Stimulated activated memory B cell treated with anti-CD40 and anti-IgM and Interleukin-4, amounts not matched to agents 10 μg/mL and 1 μg/mL and 100 μg/mL, for 72 hours (primary cell): ENCODE measurements around the gene ADRM1.

Experiments used
- ATAC-seq: fragments of 150-1000 bp; cut with Tn5 transposase; 2 replicates; pipeline ENCODE4 v1.10.0; 2021
- H3K27ac Mint-ChIP-seq: one replicate; pipeline ENCODE4 v1.8.0; 2022; ENCODE audit warnings: mild to moderate bottlenecking, mixed read lengths
- H3K27me3 Mint-ChIP-seq: one replicate; pipeline ENCODE4 v1.8.0; 2022; ENCODE audit warnings: mixed read lengths
- H3K36me3 Mint-ChIP-seq: one replicate; pipeline ENCODE4 v1.8.0; 2022; ENCODE audit warnings: mixed read lengths
- H3K4me1 Mint-ChIP-seq: one replicate; pipeline ENCODE4 v1.8.0; 2022; ENCODE audit warnings: mixed read lengths
- H3K4me3 Mint-ChIP-seq: one replicate; pipeline ENCODE4 v1.8.0; 2022; ENCODE audit warnings: mild to moderate bottlenecking, moderate library complexity, mixed read lengths
- H3K9me3 Mint-ChIP-seq: one replicate; pipeline ENCODE4 v1.8.0; 2022; ENCODE audit warnings: mixed read lengths

ADRM1 gene

DNA sequence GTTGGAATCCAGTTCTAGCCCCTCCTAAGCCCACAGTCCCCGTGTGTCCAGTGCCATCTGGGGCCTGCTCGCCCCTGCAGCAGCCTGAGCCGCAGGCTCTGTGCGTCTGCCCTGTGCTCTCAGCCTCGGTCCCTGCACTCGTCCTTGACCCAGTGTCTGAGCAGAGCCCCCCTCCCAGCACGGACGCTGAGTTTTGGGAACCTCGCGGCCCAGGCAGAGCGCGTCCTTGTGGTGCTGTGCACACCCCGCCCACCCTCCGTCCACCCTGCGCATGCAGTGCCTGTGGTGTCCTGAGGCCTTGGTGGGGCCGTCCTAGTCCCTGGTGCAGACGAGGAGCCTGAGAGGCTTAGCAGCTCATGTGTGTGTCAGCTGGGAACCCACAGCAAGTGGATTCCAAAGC is 32.9 kb upstream of the ADRM1 start:
- H3K4me1 Mint-ChIP-seq: peaks cover 13% of the 10 kb centered on the region
- no peak overlapping the region for H3K4me3 Mint-ChIP-seq
- no peaks in the 10 kb centered on the region for H3K27me3 Mint-ChIP-seq
- H3K27ac Mint-ChIP-seq: no peak overlapping the region
- no peaks in the 10 kb centered on the region for H3K9me3 Mint-ChIP-seq
- no peak for ATAC-seq
- peaks cover 75% of the 10 kb centered on the region for H3K36me3 Mint-ChIP-seq

DNA sequence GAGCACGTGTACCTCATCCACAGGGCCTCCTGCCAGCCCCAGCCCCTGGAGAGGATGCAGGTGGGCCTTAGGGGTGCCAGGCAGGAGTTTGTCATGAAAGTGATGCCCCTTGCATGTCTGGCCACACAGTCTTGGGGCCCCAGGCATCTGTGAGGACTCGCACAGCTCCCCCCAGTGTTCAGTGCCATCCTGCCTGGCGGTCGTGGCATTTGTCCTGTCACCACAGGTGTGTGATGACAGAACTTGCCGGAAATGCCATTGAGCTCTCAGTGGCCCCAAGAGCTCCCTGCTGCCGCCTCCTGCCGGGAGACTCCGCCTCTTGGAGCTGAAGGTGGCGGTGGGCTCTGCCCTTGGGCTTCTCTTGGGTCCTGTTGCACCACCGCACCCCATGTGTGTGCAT is 30.6 kb upstream of the ADRM1 start:
- ATAC-seq: no peak
- Mint-ChIP-seq H3K36me3 (peaks cover 57% of the 10 kb centered on the region), H3K4me1 (peaks cover 20% of the 10 kb centered on the region), H3K27ac (no peak overlapping the region), H3K9me3 (no peaks in the 10 kb centered on the region), H3K4me3 (no peak overlapping the region), H3K27me3 (no peaks in the 10 kb centered on the region)

DNA sequence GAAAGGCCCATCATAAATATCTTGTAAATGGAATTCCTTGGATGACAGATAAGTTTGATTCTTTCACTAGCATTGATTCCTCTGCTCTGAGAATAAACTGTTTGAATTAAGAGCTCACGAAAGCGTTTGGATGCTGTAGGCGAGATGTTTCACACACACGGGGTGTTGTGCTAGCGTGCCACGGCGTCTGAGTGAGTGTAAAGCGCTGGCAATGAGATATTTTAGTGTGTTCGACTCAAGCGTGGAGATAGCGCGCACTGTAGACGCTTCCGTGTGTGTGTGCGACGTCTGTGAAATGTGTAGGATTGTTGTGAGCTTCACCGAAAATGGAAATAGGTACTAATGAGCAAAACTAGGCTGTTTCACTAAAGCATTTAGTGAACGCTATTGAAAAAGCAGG is 29.4 kb upstream of the ADRM1 start:
- no peaks in the 10 kb centered on the region for H3K9me3 Mint-ChIP-seq
- H3K27ac Mint-ChIP-seq: no peak overlapping the region
- no peak overlapping the region for H3K4me3 Mint-ChIP-seq
- H3K36me3 Mint-ChIP-seq: peaks cover 67% of the 10 kb centered on the region
- no peak for ATAC-seq
- H3K27me3 Mint-ChIP-seq: no peaks in the 10 kb centered on the region
- peaks cover 20% of the 10 kb centered on the region for H3K4me1 Mint-ChIP-seq

DNA sequence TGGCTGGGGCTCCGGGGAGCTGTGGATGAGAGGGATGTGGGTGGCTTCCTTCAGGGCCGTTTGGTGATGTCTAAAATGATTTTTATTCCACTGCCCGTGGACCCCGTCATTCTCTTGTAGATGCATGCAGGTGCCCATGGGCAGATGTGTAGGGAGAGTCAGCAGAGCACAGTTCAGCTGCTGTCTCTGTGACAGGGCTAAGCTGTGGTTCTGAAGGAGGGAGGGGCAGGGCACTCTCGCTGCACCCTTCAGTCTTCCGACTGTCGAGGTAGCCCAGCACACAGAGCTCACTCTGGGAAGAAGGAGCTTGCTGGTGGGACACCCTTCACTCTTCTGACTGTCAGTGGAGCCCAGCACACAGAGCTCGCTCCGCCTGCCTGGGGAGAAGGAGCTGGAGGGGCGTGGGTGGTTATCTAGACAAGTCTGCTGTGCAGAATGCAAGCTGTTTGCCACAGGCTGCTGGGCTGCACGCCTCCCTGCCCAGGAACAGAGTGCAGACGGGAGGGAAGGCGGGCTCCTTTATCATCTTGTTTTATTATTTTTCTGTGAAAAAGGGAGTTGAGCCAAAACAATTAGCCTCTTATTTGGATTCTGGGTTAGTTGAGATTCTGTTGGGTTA is 28.4 kb upstream of the ADRM1 start:
- H3K36me3 Mint-ChIP-seq: peaks cover 70% of the 10 kb centered on the region
- peak; percentile 82 for ATAC-seq
- H3K27ac Mint-ChIP-seq: peak overlapping the region; percentile 54
- no peaks in the 10 kb centered on the region for H3K27me3 Mint-ChIP-seq
- no peaks in the 10 kb centered on the region for H3K9me3 Mint-ChIP-seq
- peaks cover 20% of the 10 kb centered on the region for H3K4me1 Mint-ChIP-seq
- peak overlapping the region; percentile 39 for H3K4me3 Mint-ChIP-seq

DNA sequence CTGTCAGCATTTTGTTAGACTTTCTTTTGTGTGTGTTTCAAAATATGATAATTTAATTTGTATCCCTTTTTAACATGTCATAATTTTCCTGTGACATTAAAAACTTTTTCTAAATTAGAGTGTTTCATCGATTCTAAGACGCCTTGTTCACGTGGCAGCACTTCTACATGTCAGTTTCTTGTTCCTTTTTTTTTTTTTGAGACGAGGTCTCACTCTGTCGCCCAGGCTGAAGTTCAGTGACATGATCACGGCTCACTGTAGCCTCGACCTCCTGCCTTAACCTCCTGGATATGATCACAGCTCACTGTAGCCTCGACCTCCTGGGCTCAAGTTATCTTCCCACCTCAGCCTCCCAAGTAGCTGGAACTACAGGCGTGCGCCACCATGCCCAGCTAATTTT is 27.6 kb upstream of the ADRM1 start:
- H3K27me3 Mint-ChIP-seq: no peaks in the 10 kb centered on the region
- no peak overlapping the region for H3K4me3 Mint-ChIP-seq
- peak overlapping the region; percentile 54 for H3K27ac Mint-ChIP-seq
- peaks cover 73% of the 10 kb centered on the region for H3K36me3 Mint-ChIP-seq
- peaks cover 20% of the 10 kb centered on the region for H3K4me1 Mint-ChIP-seq
- H3K9me3 Mint-ChIP-seq: no peaks in the 10 kb centered on the region
- peak; percentile 43 for ATAC-seq

DNA sequence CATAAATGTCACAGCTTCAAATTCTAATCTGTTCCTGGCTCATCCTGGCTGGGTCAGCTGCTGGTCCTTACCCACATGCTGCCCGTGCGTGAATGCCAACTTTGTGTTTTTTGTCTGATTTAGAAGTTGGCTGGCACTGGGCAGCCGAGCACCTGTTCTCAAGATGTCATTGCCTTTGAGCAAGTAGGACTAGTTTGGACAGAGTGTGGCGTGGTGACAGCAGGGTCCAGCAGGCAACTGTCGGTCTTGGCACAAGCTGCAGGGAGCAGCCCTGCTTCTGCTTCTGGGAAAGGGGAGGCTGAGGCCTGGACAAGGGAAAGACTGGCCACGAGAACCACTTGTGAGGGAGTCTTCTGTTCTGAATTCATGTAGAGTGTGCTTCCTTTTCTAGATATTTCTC is 26.4 kb upstream of the ADRM1 start:
- H3K27me3 Mint-ChIP-seq: no peaks in the 10 kb centered on the region
- H3K27ac Mint-ChIP-seq: no peak overlapping the region
- no peak for ATAC-seq
- peaks cover 75% of the 10 kb centered on the region for H3K36me3 Mint-ChIP-seq
- peaks cover 20% of the 10 kb centered on the region for H3K4me1 Mint-ChIP-seq
- H3K4me3 Mint-ChIP-seq: no peak overlapping the region
- H3K9me3 Mint-ChIP-seq: no peaks in the 10 kb centered on the region

DNA sequence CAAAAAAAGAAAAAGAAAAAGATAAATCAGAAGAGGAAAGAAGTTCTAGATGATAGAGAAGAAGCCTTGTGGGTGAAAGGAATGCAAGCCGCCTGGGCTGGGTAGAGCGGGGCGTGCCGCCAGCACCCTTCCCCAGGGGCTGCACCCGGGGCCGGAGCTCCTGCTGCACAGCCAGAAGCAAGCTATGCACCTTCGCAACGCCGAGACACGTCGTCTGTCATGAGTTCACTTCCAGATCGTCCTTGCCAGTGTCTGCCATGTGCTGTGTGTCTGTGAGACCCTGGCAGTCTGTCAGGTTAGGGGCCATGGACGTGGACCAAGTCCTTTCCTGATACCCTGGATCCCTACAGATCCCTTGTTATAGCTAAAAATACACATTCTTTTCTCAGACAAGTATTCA is 25.5 kb upstream of the ADRM1 start:
- H3K4me3 Mint-ChIP-seq: no peak overlapping the region
- H3K9me3 Mint-ChIP-seq: no peaks in the 10 kb centered on the region
- no peaks in the 10 kb centered on the region for H3K27me3 Mint-ChIP-seq
- no peak overlapping the region for H3K27ac Mint-ChIP-seq
- H3K4me1 Mint-ChIP-seq: peaks cover 20% of the 10 kb centered on the region
- no peak for ATAC-seq
- H3K36me3 Mint-ChIP-seq: peaks cover 75% of the 10 kb centered on the region

DNA sequence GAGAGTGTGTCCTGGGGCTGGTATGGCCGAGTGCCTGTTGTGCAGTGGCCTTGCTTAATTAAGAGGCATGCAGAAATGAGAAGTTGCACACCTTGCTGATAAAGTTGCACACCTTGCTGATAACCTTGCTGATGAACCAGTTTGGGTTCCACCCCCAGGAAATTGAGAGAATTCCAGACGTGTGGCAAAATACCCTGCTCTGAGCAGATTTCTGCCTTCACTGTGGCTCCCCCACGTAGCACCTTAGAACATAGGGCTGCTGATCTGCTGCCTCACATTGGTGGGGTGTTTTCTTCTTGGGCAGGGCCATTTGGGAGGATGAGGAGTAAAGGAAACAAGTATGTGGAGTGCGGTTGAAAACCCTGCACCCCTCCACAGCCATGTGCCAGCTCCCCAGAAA is 22.5 kb upstream of the ADRM1 start:
- Mint-ChIP-seq H3K27me3 (no peaks in the 10 kb centered on the region), H3K27ac (no peak overlapping the region), H3K9me3 (no peaks in the 10 kb centered on the region), H3K4me3 (no peak overlapping the region), H3K36me3 (peaks cover 71% of the 10 kb centered on the region), H3K4me1 (peaks cover 4% of the 10 kb centered on the region)
- no peak for ATAC-seq

DNA sequence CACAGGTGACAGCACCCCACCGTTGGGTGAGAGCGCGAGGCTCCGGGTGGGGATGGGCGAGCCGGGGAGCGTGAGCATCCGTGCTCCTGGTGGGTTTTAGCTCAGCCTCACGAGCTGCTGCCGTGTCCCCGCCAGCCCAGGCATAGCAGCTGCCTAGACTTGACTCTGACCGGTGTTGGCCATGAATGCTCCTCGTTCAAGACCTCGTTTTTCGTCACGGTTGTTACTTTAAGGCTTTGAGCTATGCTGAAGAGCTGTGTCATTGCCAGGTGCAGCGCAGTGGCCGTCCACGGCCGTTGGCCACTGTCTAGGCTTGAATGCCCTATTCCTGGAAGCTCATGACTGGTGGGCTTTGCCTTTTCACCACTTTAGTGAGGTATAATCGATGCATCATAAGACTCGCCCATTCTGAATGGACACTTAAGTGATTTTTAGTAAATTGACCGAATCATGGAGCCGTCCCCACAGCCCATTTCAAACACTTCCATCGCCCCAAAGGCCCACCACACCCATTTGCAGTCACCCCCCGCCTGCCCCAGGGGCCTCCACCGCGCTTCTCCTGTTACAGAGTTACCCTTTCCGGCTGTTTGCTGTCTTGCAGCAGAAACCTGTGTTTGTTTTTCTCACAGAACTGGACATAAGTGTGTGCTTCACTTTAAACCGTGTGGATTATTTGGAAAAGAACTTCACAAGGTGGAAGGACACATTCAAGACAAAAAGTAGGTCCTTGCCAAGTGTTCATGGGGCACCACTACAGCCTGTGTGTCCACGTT is 21.4 kb upstream of the ADRM1 start:
- Mint-ChIP-seq H3K4me1 (no peaks in the 10 kb centered on the region), H3K9me3 (no peaks in the 10 kb centered on the region), H3K27me3 (no peaks in the 10 kb centered on the region), H3K27ac (no peak overlapping the region), H3K4me3 (no peak overlapping the region), H3K36me3 (peaks cover 72% of the 10 kb centered on the region)
- no peak for ATAC-seq

DNA sequence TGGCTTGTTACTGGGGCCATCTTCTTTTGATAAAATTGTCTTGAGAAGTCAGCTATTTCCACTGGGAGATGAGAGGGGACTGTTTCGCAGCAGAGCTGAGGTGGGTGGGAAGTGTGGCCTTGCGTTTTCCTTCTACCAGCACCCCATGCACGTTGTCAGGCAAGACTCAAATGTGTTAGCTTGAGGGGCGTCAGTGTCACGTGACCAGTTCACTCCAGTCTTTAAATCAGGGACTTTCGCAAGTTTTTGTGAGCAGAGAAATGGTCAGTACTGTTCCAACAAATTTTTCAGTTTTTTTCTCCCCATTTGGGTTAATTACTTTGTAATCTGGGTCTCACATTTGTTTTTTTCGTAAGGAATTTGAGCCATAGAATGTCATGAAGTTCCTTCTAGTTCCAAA is 20.7 kb upstream of the ADRM1 start:
- no peak overlapping the region for H3K4me3 Mint-ChIP-seq
- no peak overlapping the region for H3K27ac Mint-ChIP-seq
- no peak for ATAC-seq
- no peaks in the 10 kb centered on the region for H3K4me1 Mint-ChIP-seq
- H3K27me3 Mint-ChIP-seq: no peaks in the 10 kb centered on the region
- H3K9me3 Mint-ChIP-seq: no peaks in the 10 kb centered on the region
- peaks cover 75% of the 10 kb centered on the region for H3K36me3 Mint-ChIP-seq

DNA sequence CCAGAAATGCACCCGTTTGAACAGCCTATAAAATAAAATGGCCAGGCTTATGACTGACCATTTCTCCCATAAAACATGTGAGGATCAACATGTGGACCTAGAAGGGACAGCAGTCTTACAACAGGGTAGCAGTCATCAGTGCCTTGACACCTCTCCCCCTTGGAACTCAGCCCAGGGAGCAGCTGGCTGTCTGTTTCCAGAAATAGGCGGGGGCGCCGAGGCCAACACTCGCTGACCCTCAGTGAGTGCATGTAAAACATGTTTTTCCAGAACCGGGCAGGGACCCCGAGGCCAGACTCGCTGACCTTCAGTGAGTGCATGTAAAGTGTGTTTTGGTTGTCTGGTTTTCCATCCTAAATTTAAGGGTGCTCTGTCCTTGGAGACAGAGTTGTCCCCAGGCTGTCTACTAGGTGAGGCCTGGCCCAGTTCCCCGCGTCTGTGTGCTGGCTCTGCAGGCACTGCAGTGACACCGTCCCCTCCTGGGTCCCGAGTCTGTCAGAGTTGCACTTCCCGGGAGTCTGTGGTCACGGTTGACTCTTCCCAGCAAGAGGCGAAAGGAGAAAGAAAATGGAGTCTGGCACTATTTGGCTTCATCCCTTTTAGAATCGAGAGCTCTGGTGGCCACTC is 19.8 kb upstream of the ADRM1 start:
- no peaks in the 10 kb centered on the region for H3K27me3 Mint-ChIP-seq
- peaks cover 66% of the 10 kb centered on the region for H3K36me3 Mint-ChIP-seq
- no peaks in the 10 kb centered on the region for H3K9me3 Mint-ChIP-seq
- ATAC-seq: no peak
- H3K27ac Mint-ChIP-seq: no peak overlapping the region
- H3K4me3 Mint-ChIP-seq: no peak overlapping the region
- no peaks in the 10 kb centered on the region for H3K4me1 Mint-ChIP-seq

DNA sequence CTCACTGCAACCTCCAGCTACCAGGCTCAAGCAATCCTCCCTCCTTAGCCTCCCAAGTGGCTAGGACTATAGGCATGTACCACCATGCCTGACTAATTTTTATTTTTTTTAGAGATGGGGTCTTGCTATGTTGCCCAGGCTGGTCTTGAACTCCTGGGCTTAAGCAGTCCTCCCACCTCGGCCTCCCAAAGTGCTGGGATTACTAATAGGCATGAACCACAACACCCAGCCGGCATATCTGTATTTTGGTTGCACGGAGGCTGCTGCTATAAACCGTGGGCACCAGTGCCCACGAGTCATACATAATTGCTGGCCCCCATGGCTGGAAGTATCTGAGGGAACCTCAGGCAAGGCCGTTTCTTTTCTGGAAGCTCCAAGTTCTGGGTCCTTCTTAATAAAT is 18.3 kb upstream of the ADRM1 start:
- H3K4me1 Mint-ChIP-seq: no peaks in the 10 kb centered on the region
- H3K9me3 Mint-ChIP-seq: no peaks in the 10 kb centered on the region
- H3K27ac Mint-ChIP-seq: no peak overlapping the region
- no peak for ATAC-seq
- peaks cover 62% of the 10 kb centered on the region for H3K36me3 Mint-ChIP-seq
- H3K27me3 Mint-ChIP-seq: no peaks in the 10 kb centered on the region
- no peak overlapping the region for H3K4me3 Mint-ChIP-seq

DNA sequence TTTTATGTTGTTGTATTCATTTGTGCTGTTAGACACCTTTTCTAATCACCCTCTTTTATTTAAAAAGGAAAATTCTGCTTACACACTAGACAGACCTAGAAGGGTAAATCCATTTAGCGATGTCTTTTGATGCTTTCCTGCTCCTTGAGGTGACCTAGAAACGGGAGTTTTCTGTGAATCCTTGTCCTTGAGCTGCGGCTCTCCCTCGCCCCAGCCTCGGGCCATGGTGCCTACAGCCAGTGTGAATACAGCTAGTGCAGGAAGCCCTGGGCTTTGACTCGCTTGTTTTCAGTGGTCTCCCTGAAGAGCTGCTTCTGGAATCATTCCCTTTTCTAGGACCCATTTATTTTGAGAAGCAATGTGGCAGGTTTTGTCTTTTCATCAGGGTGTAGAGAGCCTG is 17.6 kb upstream of the ADRM1 start:
- Mint-ChIP-seq H3K27ac (no peak overlapping the region), H3K9me3 (no peaks in the 10 kb centered on the region), H3K36me3 (peaks cover 55% of the 10 kb centered on the region), H3K4me1 (no peaks in the 10 kb centered on the region), H3K4me3 (no peak overlapping the region), H3K27me3 (no peaks in the 10 kb centered on the region)
- ATAC-seq: no peak

DNA sequence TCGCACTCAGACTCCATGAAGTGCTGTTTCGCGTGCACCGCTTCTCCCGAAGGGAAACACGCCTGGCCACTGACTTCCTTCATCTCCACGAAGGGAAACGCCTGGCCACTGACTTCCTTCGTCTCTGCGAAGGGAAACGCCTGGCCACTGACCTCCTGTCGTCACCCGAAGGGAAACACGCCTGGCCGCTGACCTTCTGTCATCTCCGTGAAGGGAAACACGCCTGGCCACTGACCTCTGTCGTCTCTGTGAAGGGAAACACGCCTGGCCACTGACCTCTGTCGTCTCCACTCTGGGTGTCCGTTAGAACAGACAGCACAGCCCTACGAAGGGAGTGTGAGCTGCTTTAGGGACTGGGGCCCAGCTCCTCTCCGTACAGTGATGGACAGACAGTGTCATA is 17.1 kb upstream of the ADRM1 start:
- H3K4me1 Mint-ChIP-seq: no peaks in the 10 kb centered on the region
- ATAC-seq: no peak
- no peaks in the 10 kb centered on the region for H3K27me3 Mint-ChIP-seq
- H3K36me3 Mint-ChIP-seq: peaks cover 53% of the 10 kb centered on the region
- no peak overlapping the region for H3K27ac Mint-ChIP-seq
- H3K4me3 Mint-ChIP-seq: no peak overlapping the region
- H3K9me3 Mint-ChIP-seq: no peaks in the 10 kb centered on the region

DNA sequence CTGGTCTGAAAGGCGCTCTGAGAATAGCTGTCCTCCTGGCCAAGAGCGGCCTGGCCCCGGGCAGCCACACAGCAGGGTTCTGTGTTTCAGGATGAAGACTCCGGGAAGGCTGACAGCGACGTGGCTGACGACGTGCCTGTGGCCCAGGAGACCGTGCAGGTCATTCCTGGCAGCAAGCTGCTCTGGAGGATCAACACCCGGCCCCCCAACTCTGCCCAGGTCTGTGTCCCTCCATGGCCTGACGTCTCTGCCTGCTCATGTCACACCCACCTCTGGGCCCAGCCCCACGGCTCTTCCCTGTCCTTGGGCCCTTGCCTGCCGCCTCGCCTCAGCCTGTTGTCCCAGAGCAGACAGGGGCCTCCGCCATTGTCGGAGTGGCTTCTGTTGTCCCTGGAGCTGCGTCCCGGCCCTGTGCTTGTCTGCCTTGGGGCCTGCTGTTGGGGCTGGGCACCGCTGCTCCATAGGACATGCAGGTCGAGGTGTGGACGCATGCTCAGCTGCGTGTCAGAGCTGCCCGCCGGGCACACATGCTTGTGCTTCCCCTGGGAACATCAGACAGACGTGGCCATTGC is 16.2 kb upstream of the ADRM1 start:
- H3K4me3 Mint-ChIP-seq: no peak overlapping the region
- peaks cover 53% of the 10 kb centered on the region for H3K36me3 Mint-ChIP-seq
- no peak for ATAC-seq
- H3K9me3 Mint-ChIP-seq: no peaks in the 10 kb centered on the region
- no peaks in the 10 kb centered on the region for H3K27me3 Mint-ChIP-seq
- no peak overlapping the region for H3K27ac Mint-ChIP-seq
- H3K4me1 Mint-ChIP-seq: peaks cover 4% of the 10 kb centered on the region

DNA sequence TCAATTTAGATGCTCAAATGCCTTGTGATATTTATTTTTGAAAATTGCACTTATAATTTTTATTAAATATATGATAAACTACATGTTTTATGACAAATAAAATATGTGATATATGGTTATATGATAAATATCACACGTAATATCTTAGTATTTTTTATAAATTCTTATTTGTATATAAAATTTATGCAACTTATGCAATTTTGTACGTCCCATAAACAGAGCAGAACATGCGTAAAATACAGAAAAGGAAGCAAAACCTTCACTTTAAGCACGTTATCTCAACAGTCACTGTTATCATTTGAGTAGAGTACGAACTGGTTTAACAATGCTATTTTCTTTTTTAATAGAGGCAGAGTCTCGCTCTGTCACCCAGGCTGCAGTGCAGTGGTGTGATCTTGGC is 15.7 kb upstream of the ADRM1 start:
- Mint-ChIP-seq H3K4me1 (peaks cover 10% of the 10 kb centered on the region), H3K36me3 (peaks cover 54% of the 10 kb centered on the region), H3K27me3 (no peaks in the 10 kb centered on the region), H3K27ac (no peak overlapping the region), H3K9me3 (no peaks in the 10 kb centered on the region), H3K4me3 (no peak overlapping the region)
- no peak for ATAC-seq
